ENCODE data around the gene MAN1C1. TPM values are rescaled to one million over a fixed set of nuclear protein-coding genes. Genes with fewer than 3 reads are reported as not detected.
A peak's percentile ranks its signal among the peaks of the same experiment; 100 is the strongest.

MAN1C1 gene
- total and polyA plus RNA-seq, 7 donors = 0.69 to 32.1 (median 12.8) TPM

DNA sequence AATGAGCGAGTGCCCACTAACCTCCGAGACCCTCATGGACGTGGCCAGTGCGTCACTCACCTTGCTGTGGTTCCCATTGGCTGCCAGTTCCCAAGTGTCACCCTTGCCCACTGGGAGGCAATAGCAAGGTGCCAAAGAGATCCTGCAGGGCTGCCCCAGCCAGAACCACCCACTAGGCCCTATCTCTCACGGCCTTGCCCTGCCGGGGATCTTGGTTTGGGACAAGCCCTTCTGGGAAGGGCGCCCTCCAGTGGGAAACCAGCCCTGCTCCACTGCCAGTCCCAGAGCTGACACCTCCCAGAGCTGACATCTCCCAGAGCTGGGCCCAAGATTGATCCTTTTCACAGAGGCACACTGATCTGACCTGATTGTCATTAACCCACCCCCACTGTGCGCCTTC is 181.3 kb downstream of the MAN1C1 start:
- Histone ChIP-seq H3K27me3 (no peaks in the 10 kb centered on the region), H3K9me3 (no peaks in the 10 kb centered on the region), H3K4me3 (no peak overlapping the region), H3K36me3 (no peaks in the 10 kb centered on the region), H3K4me1 (peaks cover 0 to 51% (median 36%) of the 10 kb centered on the region in 4 donors), H3K27ac (peak overlapping the region in 1 of 4 donors; percentile 92)
- DNase-seq = no peak
- no peak for TF ChIP-seq POLR2A (IDR thresholded peaks at IDR 0.05)
- TF ChIP-seq, protein P1, sequence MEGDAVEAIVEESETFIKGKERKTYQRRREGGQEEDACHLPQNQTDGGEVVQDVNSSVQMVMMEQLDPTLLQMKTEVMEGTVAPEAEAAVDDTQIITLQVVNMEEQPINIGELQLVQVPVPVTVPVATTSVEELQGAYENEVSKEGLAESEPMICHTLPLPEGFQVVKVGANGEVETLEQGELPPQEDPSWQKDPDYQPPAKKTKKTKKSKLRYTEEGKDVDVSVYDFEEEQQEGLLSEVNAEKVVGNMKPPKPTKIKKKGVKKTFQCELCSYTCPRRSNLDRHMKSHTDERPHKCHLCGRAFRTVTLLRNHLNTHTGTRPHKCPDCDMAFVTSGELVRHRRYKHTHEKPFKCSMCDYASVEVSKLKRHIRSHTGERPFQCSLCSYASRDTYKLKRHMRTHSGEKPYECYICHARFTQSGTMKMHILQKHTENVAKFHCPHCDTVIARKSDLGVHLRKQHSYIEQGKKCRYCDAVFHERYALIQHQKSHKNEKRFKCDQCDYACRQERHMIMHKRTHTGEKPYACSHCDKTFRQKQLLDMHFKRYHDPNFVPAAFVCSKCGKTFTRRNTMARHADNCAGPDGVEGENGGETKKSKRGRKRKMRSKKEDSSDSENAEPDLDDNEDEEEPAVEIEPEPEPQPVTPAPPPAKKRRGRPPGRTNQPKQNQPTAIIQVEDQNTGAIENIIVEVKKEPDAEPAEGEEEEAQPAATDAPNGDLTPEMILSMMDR (IDR thresholded peaks at IDR 0.05) = peak in 2 of 4 experiments; percentile 27 to 33
- no peak for TF ChIP-seq EP300 (IDR thresholded peaks at IDR 0.05)
- TF ChIP-seq POLR2AphosphoS5 (IDR thresholded peaks at IDR 0.05) = no peak
- WGBS, 2 donors = 60 to 84% methylated on average over 8 of the region's 8 CpGs
- intact Hi-C loops (cut with DNase I) = loop anchor here (2.0 to 5.0 kb wide), 2 partner anchors 53 to 96 kb away; no protein-coding TSS in a partner anchor

DNA sequence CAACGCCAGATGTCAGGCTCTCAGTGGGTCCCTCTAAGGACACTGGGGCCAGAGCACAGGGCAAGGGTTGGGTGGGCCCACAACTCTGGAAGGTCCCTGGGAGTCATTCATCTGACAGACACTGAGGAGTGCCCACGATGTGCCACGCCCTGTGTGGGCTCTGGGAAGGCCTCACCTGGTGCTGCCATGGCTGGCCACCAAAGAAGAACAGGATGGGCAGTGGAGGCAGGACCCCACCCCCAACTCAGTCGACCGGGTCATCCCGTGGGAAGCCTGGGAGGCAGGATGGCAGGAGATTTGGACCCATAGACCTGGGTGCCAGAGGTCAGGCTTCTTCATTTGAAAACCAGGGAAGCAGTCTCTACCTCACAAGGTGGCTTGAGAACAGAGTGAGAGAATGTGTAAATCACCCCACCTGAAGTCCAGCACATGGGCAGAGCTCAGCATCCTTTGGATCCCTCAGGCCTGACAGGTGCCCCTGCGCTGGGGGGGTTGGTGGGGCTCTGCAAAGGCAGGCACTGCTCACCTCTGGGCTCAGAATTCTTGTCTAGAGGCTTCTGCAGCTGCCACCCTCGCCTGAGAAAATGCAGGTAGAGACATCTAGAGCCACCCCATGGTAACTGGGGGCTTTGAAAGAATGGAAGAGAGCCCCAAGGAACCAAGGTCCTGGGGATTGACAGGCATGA is 182.2 kb downstream of the MAN1C1 start:
- Histone ChIP-seq H3K4me1 (peaks cover 0 to 60% (median 39%) of the 10 kb centered on the region in 4 donors), H3K9me3 (no peaks in the 10 kb centered on the region), H3K27ac (peak overlapping the region; percentile 81 to 92 (median 88)), H3K4me3 (no peak overlapping the region), H3K27me3 (no peaks in the 10 kb centered on the region), H3K36me3 (no peaks in the 10 kb centered on the region)
- intact Hi-C loops (cut with DNase I) = loop anchor here (2.0 to 5.0 kb wide), 2 partner anchors 54 to 97 kb away; no protein-coding TSS in a partner anchor
- TF ChIP-seq EP300 (IDR thresholded peaks at IDR 0.05) (no peak), POLR2AphosphoS5 (IDR thresholded peaks at IDR 0.05) (no peak), POLR2A (IDR thresholded peaks at IDR 0.05) (no peak)
- TF ChIP-seq, protein P1 (IDR thresholded peaks at IDR 0.05) = no peak
- no peak for DNase-seq
- 68 to 83% methylated on average over 8 of the region's 8 CpGs for WGBS, 2 donors

DNA sequence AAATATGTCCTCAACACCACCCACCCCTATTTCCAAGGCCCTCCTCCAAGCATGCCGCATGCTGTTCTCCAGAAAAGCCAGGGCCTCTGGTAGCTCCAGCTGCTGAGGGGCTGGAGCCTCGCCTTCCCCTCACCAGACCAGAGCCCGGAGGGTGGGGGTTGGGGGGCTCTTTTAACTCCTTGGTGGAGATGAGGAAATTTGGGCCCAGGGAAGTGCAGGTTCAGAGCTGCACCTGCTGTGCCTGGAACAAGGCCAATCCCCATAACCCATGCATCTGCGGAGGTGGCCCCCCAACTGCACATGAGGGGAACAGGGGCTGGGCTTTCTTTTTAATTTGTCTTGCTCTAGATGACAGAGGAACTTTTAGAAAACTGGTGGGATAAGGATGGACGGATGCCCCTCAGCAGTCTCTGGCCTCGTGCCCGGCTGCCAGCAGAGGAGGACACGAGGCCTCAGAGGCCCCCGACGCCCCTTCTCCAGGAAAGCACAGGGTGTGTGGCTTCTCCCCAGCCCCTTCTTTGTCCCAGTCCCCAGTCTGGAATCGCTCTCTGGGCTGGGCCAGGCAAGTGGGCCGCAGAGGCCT is 182.9 kb downstream of the MAN1C1 start:
- DNase-seq = no peak
- H3K4me3 ChIP-seq = peak overlapping the region; percentile 40 to 72 (median 64)
- H3K27me3 ChIP-seq = no peaks in the 10 kb centered on the region
- TF ChIP-seq, protein P1 (IDR thresholded peaks at IDR 0.05) = no peak
- intact Hi-C loops (cut with DNase I) = loop anchor here (2.0 to 5.0 kb wide), 2 partner anchors 55 to 97 kb away; no protein-coding TSS in a partner anchor
- no peaks in the 10 kb centered on the region for H3K9me3 ChIP-seq
- peaks cover 0 to 66% (median 43%) of the 10 kb centered on the region in 4 donors for H3K4me1 ChIP-seq
- H3K36me3 ChIP-seq = no peaks in the 10 kb centered on the region
- H3K27ac ChIP-seq = peak overlapping the region; percentile 81 to 92 (median 88)
- 24 to 30% methylated on average over 12 of the region's 12 CpGs for WGBS, 2 donors

DNA sequence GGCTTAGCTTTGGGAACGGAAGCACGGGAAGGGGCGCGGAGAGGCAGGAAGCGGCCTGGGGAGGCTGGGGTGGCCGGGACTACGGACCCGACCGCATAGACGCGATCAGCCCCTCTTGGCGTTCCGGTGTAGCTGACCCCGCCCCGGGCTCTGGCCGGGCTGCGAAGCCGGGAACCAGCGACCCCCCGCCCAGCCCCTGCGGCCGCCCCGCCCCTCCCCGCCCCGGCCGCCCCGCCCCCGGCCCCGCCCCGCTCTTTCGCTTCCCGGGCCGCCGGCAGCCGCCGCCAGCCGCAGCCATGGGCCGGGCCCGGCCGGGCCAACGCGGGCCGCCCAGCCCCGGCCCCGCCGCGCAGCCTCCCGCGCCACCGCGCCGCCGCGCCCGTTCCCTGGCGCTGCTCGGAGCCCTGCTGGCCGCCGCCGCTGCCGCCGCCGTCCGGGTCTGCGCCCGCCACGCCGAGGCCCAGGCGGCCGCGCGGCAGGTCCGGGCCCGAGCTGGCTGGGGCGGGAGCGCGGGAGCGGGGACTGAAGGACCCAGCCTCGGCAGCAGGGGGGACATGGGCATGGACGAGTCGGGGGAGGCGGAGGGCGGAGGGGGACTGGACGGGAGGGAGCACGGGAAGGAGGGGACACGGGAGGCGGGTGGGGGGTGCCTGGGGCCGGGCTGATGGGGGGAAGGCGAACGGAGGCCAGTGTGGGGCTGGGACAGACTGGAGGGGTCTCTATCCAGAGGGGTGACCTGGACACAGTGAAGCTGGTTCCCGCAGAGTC is 183.5 kb downstream of the MAN1C1 start, which contains the start of gene SELENON:
SELENON (plus strand) TSS at position 259 of the 768 bp plus-strand sequence; CDS start at position 297, 38 bp downstream.
- Histone ChIP-seq H3K4me3 (peak within 1 kb of the TSS; percentile 59 to 72 (median 64)), H3K4me1 (peaks cover 0 to 73% (median 46%) of the 10 kb centered on the region in 4 donors), H3K27me3 (no peaks in the 10 kb centered on the region), H3K9me3 (no peaks in the 10 kb centered on the region), H3K27ac (peak within 1 kb of the TSS; percentile 81 to 92 (median 88)), H3K36me3 (peaks cover 0 to 4% (median 1%) of the 10 kb centered on the region in 4 donors)
- DNase-seq = peak; percentile 86
- TF ChIP-seq POLR2A (IDR thresholded peaks at IDR 0.05) (no peak), POLR2AphosphoS5 (IDR thresholded peaks at IDR 0.05) (peak in 2 of 4 donors; percentile 42 to 55), EP300 (IDR thresholded peaks at IDR 0.05) (no peak)
- TF ChIP-seq, protein P1 (IDR thresholded peaks at IDR 0.05) = no peak
- intact Hi-C loops (cut with DNase I) = loop anchor here (2.0 to 5.0 kb wide), 2 partner anchors 55 to 98 kb away; no protein-coding TSS in a partner anchor
- 1% methylated on average over 91 of the region's 91 CpGs for WGBS, 2 donors

Data from sigmoid colon (tissue), 7 donors.